Endothelial cell of umbilical vein (primary cell): ENCODE data around the gene NFYC.

Experiments used
- CTCF ChIP-seq, 2 donors: IDR thresholded peaks; 1 replicate in 1 of 2; 2 replicates in 1 of 2; pipeline ENCODE4 v1.5.1; 2011; ENCODE audit warnings: low read length in 2 of 2, mild to moderate bottlenecking in 2 of 2, moderate library complexity in 2 of 2, control low read depth in 1 of 2, inconsistent platforms in 1 of 2, low read depth in 1 of 2; ENCODE audit not compliant: insufficient read depth in 1 of 2; ENCODE audit errors: extremely low read depth in 1 of 2
- EZH2 ChIP-seq: IDR thresholded peaks from 2 replicates; pipeline ENCODE4 v1.6.1; 2012; ENCODE audit warnings: borderline replicate concordance, low read depth, mild to moderate bottlenecking, moderate library complexity, low read length, inconsistent platforms; ENCODE audit not compliant: severe bottlenecking
- JUN ChIP-seq: IDR thresholded peaks from 2 replicates; pipeline ENCODE4 v1.6.1; 2011; ENCODE audit warnings: borderline replicate concordance, low read depth; ENCODE audit not compliant: insufficient read length, insufficient read depth
- MAX ChIP-seq: IDR thresholded peaks from 2 replicates; pipeline ENCODE4 v1.6.1; 2011; ENCODE audit not compliant: insufficient read depth, insufficient read length
- MYC ChIP-seq: IDR thresholded peaks from one replicate; pipeline ENCODE4 v1.6.1; 2011; ENCODE audit warnings: mild to moderate bottlenecking, low read depth, low read length
- POLR2A ChIP-seq: IDR thresholded peaks from 2 replicates; pipeline ENCODE4 v1.6.1; 2012; ENCODE audit warnings: low read depth, mild to moderate bottlenecking, control low read depth, low read length
- POLR2AphosphoS5 ChIP-seq: IDR thresholded peaks from 2 replicates; pipeline ENCODE4 v1.6.1; 2012; ENCODE audit warnings: low read depth, mild to moderate bottlenecking, control low read depth, low read length, moderate library complexity; ENCODE audit not compliant: insufficient read depth

GRCh38 chr1:40787737-40788560 lies 96.4 kb downstream of the NFYC start:
- no peak for TF ChIP-seq CTCF (IDR thresholded peaks at IDR 0.05; ENCODE audit: extremely low read depth in 1 of 2, insufficient read depth in 1 of 2, low read depth in 1 of 2, low read length in 2 of 2)
- no peak for TF ChIP-seq POLR2A
- TF ChIP-seq MYC = no peak
- TF ChIP-seq MAX = no peak
- no peak for TF ChIP-seq POLR2AphosphoS5
- no peak for TF ChIP-seq EZH2
- no peak for TF ChIP-seq JUN
